SU-DHL-6 (cell line): ENCODE data around the gene AMMECR1L.

Experiments
- H2AFZ ChIP-seq: fragments of 200-600 bp; sonication (generic); 2 replicates; pipeline ENCODE4 v1.6.1; 2014; ENCODE audit warnings: low read depth, mild to moderate bottlenecking, moderate library complexity, mixed read lengths, antibody characterized with exemption, low read length; ENCODE audit not compliant: severe bottlenecking
- H3F3A ChIP-seq: fragments of 200-600 bp; shearing (Covaris generic); 2 replicates; pipeline ENCODE4 v1.6.0; 2016; ENCODE audit warnings: antibody characterized with exemption, mild to moderate bottlenecking; ENCODE audit not compliant: insufficient read depth
- H3K27ac ChIP-seq: fragments of 200-600 bp; sonication (generic); 2 replicates; pipeline ENCODE4 v1.5.1; 2016; ENCODE audit warnings: low read depth, mild to moderate bottlenecking, low read length, moderate library complexity, mixed read lengths
- H3K27me3 ChIP-seq: fragments of 200-600 bp; sonication (generic), shearing (Covaris generic); 2 replicates; pipeline ENCODE4 v1.6.0; 2014; ENCODE audit warnings: mild to moderate bottlenecking, low read length
- H3K36me3 ChIP-seq: fragments of 200-600 bp; sonication (generic); 2 replicates; pipeline ENCODE4 v1.6.1; 2014; ENCODE audit warnings: mild to moderate bottlenecking, low read length, mixed read lengths
- H3K4me2 ChIP-seq: fragments of 300-600, 200-600 bp; shearing (Covaris generic), sonication (generic); 2 replicates; pipeline ENCODE4 v1.6.0; 2014; ENCODE audit warnings: low read length, low read depth, mild to moderate bottlenecking; ENCODE audit not compliant: poor library complexity, severe bottlenecking
- H3K4me3 ChIP-seq: fragments of 200-600 bp; sonication (generic); 2 replicates; pipeline ENCODE4 v1.5.1; 2014; ENCODE audit warnings: antibody characterized with exemption, low read length, mild to moderate bottlenecking, mixed read lengths; ENCODE audit not compliant: insufficient read depth, poor library complexity, severe bottlenecking
- H3K79me2 ChIP-seq: fragments of 200-600 bp; sonication (generic); 2 replicates; pipeline ENCODE4 v1.6.1; 2014; ENCODE audit warnings: mild to moderate bottlenecking, low read length, moderate library complexity; ENCODE audit not compliant: insufficient read depth
- H3K9ac ChIP-seq: fragments of 200-600 bp; sonication (generic); 2 replicates; pipeline ENCODE4 v1.7.0; 2014; ENCODE audit warnings: mild to moderate bottlenecking, low read length
- H3K9me2 ChIP-seq: fragments of 200-600 bp; sonication (generic); replicated peaks from 2 replicates; pipeline ENCODE4 v1.6.1; 2014; ENCODE audit warnings: low read length; ENCODE audit not compliant: insufficient read depth
- H3K9me3 ChIP-seq: fragments of 200-600 bp; sonication (generic); 2 replicates; pipeline ENCODE4 v1.6.1; 2014; ENCODE audit warnings: low read length, mixed read lengths; ENCODE audit not compliant: insufficient read depth
- H4K20me1 ChIP-seq: fragments of 200-600 bp; sonication (generic); 2 replicates; pipeline ENCODE4 v1.6.1; 2014; ENCODE audit warnings: low read depth, mild to moderate bottlenecking, antibody characterized with exemption, low read length, moderate library complexity, mixed read lengths
- CTCF ChIP-seq: fragments of 200-600 bp; sonication (generic); IDR thresholded peaks from one replicate; pipeline ENCODE4 v1.5.1; 2017; ENCODE audit warnings: antibody characterized with exemption, mild to moderate bottlenecking, low read length, moderate library complexity; ENCODE audit not compliant: insufficient read depth, poor library complexity, severe bottlenecking
- EZH2phosphoT487 ChIP-seq: fragments of 200-600 bp; sonication (generic), shearing (Covaris generic); conservative IDR thresholded peaks from 2 replicates; pipeline ENCODE4 v1.6.1; 2018; ENCODE audit warnings: mild to moderate bottlenecking, antibody characterized with exemption, low read length, moderate library complexity, mixed read lengths

Gene AMMECR1L

GRCh38 chr2:127906206-127906926 is 20.6 kb upstream of the AMMECR1L start:
- no peaks in the 10 kb centered on the region for H4K20me1 ChIP-seq
- no peaks in the 10 kb centered on the region for H3F3A ChIP-seq
- H3K9me3 ChIP-seq: no peaks in the 10 kb centered on the region
- no peak for TF ChIP-seq EZH2phosphoT487
- TF ChIP-seq CTCF: no peak
- H3K4me2 ChIP-seq: no peak overlapping the region
- H2AFZ ChIP-seq: no peak overlapping the region
- H3K9me2 ChIP-seq: no peaks in the 10 kb centered on the region
- H3K27me3 ChIP-seq: no peaks in the 10 kb centered on the region
- no peaks in the 10 kb centered on the region for H3K79me2 ChIP-seq
- H3K27ac ChIP-seq: no peak overlapping the region
- H3K9ac ChIP-seq: no peak overlapping the region
- no peaks in the 10 kb centered on the region for H3K36me3 ChIP-seq
- no peak overlapping the region for H3K4me3 ChIP-seq

- TF ChIP-seq EZH2phosphoT487 (no peak), CTCF (no peak)
- H3F3A ChIP-seq: no peaks in the 10 kb centered on the region
- no peaks in the 10 kb centered on the region for H3K9me2 ChIP-seq
- no peak overlapping the region for H2AFZ ChIP-seq
- H3K27me3 ChIP-seq: no peaks in the 10 kb centered on the region
- H3K4me2 ChIP-seq: no peak overlapping the region
- no peaks in the 10 kb centered on the region for H4K20me1 ChIP-seq
- no peak overlapping the region for H3K9ac ChIP-seq
- H3K27ac ChIP-seq: no peak overlapping the region
- no peaks in the 10 kb centered on the region for H3K79me2 ChIP-seq
- H3K9me3 ChIP-seq: no peaks in the 10 kb centered on the region
- no peak overlapping the region for H3K4me3 ChIP-seq
- H3K36me3 ChIP-seq: no peaks in the 10 kb centered on the region
Measured at GRCh38 chr2:127901339-127902056, 15.7 kb upstream of the AMMECR1L start.

GRCh38 chr2:127897531-127898211 is 11.9 kb upstream of the AMMECR1L start:
- Histone ChIP-seq H2AFZ (no peak overlapping the region), H3K4me3 (no peak overlapping the region), H4K20me1 (no peaks in the 10 kb centered on the region), H3F3A (no peaks in the 10 kb centered on the region), H3K9me3 (no peaks in the 10 kb centered on the region), H3K27me3 (no peaks in the 10 kb centered on the region), H3K4me2 (peak overlapping the region; percentile 6), H3K9me2 (no peaks in the 10 kb centered on the region), H3K36me3 (no peaks in the 10 kb centered on the region), H3K79me2 (no peaks in the 10 kb centered on the region), H3K27ac (no peak overlapping the region), H3K9ac (no peak overlapping the region)
- TF ChIP-seq EZH2phosphoT487: no peak
- TF ChIP-seq CTCF: no peak
